Measurements from ENCODE around the gene RPS15A.

Gene RPS15A

DNA sequence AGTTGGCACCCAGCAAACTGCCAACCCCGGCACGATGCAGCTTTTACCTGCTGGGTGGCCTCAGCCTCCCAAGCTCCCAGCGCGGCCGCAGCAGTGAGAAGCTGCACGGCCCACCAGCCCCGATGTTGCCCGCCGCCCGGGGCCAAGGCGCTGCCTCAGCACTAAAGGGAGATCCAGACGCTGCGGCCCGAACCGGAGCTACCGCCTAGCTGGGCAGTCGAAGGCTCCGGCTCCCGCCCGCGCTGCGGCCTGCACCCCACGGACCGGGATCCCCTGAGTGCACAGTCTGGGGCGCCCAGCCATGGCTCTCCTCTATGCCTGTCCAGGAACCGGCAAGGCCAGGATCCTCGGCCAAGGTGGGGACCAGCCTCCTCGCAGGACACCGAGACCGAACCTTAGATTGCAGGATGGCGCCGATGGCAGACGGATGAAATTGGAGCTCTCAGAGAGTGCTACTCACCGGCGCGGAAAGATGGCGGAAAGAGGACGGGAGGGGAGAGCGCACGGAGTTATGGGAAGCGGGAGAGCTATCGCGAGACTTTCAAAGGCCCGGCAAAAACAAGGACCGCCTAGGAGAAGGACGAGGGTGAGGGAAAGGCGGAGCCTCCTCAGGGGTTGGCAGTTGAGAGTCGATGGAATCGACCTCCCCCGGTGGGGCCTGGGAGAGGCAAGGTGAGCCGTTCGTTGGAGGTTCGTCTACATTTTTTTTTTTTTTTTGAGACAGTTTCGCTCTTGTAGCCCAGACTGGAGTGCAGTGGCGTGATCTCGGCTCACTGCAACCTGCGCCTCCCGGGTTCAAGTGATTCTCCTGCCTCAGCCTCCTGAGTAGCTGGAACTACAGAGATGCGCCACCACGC lies at the start of gene RPS15A:
TSS of gene RPS15A (minus strand) at position 485 of the 857 bp plus-strand sequence. CDS start 1,221 bp downstream, outside the sequence.
- DNase-seq (ENCODE audit: low read depth in 1 of 2, low spot score in 1 of 2): peak; percentile 79 to 93

DNA sequence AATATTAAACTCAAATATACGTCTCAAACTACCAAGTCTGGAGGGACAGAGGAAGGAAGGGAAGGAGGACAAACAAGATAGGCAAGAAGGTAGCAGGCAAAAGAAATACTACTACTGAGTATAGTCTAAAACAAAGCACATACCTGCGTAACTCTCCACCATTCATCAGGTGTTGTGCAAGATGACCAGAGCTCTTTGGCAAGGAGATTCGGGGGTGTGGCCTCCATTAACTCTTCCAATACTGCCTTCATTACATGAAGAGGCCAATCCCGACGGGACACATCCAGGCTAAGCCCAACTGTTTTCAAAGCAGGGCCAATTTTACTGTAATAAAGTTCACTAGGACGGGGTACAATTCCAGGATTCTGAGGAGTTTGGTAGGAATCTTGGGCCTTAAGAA lies 49.4 kb upstream of the RPS15A start:
- no peak for DNase-seq (ENCODE audit: low read depth in 1 of 2, low spot score in 1 of 2)

DNA sequence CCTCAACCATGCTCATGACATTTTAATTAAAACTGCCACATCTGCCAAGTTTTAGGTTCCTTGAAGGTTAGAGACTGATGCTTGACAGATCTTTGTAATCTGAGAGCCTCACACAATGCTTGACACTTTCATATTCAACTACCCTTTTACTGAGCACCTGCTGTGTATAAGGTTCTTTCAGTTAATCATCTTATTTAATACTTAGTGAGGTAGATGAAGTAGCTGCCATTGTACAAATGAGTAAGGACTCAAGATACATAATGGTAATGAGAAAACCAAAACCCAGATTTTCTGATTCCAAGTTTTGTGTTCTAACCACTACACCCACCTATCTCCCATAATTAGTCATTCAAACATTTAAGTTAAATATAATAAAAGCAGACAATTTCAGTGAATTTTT lies 46.6 kb upstream of the RPS15A start:
- DNase-seq (ENCODE audit: low read depth in 1 of 2, low spot score in 1 of 2): no peak

DNA sequence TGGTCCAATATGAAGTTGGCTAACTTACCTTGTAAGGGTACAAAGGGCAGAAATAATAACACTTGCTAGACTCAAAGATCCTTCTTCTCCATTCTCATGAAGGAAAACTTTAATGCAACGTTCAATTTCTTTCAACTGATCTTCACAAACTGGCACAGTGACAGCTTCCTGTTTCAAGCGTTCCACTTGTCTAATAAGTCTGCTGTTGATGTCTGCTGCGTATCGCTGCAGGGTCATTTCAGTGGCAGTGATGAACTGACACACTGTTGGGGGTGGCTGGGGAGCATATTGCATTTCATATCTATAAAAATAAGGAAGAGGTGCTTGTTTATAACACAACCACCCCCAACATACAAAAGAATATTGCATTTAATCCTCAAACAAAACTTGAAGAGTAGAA lies 44.7 kb upstream of the RPS15A start:
- DNase-seq (ENCODE audit: low read depth in 1 of 2, low spot score in 1 of 2): no peak

DNA sequence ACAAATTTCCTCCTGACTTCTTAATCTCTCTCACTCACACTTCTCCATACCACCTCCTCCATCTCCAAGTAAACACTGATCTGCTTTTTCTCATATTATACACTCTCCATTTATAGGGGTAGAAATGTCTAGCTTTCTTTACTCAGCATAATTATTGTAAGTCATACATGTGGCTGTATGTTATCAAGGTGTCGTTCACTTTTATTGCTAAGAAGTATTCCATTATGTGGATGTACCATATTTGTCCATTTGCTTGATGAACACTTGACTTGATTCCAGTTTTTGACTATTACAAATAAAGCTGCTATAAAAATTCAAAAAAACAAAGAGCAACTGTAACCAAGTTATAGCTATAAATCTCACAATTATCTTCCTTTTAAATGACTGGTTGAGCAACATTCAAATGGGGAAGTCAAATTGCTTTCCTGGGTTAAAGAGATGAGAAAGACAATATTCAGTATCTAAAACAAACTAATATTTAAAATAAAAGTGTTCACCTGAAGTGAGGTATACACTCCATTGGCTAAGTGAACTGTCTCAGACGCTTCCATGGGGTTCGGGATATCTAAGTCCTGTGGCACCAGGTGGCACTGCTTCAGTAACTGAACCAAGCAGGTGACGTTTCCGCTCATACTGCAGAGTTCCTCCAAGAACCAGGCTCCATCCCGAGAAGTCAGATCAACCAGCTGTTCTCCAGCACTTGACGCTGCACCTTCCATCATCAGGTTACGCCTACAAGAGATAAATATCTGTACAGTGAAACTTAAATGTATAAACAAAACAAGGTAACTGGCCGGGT lies 43.8 kb upstream of the RPS15A start:
- DNase-seq (ENCODE audit: low read depth in 1 of 2, low spot score in 1 of 2): no peak

DNA sequence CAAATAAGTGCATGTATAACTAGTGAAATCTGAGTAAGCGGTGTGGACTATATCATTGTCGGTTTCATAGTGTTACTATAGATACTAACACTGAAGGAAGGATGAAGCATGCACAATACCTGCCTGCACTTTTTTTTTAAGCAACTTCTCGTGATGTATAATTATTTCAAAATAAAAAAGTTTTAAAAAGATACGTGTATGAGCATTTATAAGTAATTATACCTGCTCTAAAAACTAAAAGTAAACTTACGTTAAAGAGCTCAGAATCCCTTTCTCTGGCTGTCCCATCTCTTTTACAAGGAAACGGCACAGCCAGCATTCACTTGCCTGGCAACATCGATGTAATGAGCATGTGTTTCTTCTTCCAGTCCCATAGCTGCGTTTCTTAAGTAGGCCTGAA lies 42.5 kb upstream of the RPS15A start:
- no peak for DNase-seq (ENCODE audit: low read depth in 1 of 2, low spot score in 1 of 2)

DNA sequence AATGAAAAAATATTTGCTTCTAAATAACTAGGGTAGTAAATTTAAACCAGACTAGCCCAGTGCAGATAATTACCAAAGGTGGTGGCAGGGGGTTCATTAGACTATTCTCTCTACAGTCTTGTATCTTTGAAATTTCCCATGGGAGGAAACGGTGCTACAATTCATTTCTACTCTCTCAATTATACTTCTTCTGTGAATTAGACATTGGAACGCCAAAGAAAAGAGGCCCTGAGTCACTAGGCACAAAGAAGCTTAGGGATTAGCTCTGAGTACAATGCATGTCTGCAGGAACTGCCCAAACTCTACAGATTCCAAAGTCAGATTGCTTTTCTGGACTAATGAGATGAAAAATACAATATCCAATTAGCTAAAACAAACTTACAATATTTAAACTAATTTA lies 41.9 kb upstream of the RPS15A start:
- DNase-seq (ENCODE audit: low read depth in 1 of 2, low spot score in 1 of 2): no peak

DNA sequence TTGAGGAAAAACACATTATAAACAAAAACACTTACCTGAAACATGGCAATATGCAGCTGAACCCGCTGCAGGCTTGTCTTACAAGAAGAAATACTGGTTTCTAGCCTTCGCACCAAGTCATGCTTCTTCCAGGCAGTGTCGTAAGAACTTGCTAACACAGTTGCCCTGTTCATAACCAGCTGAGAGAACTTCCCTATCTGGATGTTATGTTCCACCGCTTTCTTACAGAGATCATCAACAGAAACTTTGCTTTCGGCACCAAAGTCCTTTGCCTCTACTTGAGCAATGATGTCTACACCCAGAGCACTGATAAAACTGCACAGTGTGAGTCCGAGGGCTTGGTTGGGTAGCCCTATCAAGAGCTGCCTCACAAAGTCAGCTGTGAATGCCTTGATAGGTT lies 39.1 kb upstream of the RPS15A start:
- no peak for DNase-seq (ENCODE audit: low read depth in 1 of 2, low spot score in 1 of 2)

DNA sequence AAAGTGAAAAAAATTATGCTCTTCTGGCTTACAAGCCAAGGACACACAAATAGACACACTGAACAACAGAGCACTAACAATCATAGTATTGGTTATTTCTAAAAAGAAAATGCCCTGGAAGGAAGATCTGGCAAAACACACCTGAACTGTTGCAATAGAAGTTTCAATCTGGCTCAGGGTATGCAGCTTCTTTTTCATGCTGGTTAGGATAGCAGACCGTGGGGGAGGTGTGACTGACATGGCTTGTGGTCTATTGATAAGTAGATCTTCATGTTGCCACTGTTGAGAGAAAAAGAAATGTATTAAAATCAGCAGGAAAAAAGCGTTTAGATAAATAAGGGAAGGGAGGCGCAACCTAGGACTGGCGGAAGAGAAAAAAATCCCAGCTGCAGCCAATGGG lies 37.8 kb upstream of the RPS15A start:
- no peak for DNase-seq (ENCODE audit: low read depth in 1 of 2, low spot score in 1 of 2)

DNA sequence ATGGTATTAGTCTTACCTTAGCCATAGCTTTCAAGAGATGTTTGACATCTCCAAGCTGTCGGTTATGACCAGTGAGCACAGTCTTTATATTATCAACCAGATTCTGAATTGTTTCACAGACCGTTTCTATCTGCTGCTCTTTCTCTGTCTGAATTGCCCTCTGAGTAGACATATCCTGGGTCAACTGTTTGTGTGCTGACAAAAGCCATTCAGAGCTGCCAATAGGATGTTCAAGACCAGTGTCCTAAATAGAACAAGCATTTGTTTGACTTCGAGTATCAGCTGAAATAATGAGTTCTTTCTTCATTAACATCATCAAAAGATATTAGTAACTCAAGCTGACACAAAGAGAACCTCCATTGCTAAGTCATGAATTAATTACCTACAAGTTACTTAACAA lies 26.2 kb upstream of the RPS15A start:
- DNase-seq (ENCODE audit: low read depth in 1 of 2, low spot score in 1 of 2): no peak

DNA sequence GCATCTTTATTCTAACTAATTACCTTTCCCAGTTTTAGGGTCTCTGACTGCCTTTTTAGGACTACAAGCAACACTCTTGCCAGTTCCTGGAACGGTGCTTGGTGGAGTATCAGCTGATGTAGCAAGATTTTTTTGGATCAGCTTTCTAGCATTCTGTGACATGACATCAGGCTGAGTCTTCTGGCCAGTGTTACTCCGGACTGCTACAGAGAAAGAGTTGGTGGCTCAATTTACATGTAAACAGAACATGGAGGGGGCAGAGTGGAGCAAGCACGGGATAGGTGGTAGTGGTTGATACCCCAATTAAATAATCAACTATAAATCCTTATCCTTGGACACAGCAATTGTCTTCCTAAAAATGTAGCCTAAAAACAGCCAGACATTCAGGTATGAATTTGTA lies 21.8 kb upstream of the RPS15A start:
- DNase-seq (ENCODE audit: low read depth in 1 of 2, low spot score in 1 of 2): no peak

DNA sequence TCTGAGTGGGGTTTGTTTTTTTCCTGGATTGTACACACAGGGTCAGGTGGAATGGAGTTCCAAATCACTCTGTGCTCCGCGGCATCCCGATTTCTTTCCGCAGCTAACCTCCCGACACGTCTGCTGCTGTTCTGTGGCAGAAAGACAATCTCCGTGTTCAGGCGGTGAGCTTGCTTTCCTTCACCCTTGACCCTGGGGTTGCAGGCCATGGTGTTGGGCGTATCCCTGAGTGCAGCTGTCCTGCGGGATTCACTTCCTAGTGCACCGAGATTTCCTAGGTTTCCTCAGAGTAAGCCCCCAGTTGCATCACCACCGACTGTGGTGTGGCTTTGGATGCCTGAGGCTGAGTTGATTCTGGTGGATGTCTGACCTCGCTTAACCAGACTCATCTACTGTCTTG lies 19.0 kb upstream of the RPS15A start:
- DNase-seq (ENCODE audit: low read depth in 1 of 2, low spot score in 1 of 2): no peak

DNA sequence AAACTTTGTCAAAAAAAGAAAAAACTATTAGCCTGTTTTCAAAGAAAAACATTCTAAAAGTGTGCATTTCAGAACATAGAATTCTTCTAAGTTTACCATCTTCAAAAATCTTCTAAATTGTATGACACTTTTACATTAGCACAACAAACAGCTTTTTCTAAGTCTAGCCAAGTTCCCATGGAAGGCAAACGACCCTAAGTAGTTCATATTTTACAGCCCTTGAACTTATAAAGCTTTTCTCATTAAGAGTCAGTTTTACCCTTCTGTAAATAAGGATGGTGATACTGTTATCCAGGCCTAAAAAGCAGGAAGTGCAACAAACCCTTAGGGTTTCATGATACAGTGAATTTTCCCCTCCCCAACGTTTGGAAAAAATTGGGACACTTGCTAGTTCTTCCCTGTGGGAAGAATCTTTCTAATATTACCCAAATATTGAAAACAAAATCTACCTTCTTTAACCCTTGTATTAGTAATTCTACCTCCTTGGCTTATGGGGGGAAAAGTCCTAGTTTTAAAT lies 15.2 kb upstream of the RPS15A start:
- no peak for DNase-seq (ENCODE audit: low read depth in 1 of 2, low spot score in 1 of 2)

DNA sequence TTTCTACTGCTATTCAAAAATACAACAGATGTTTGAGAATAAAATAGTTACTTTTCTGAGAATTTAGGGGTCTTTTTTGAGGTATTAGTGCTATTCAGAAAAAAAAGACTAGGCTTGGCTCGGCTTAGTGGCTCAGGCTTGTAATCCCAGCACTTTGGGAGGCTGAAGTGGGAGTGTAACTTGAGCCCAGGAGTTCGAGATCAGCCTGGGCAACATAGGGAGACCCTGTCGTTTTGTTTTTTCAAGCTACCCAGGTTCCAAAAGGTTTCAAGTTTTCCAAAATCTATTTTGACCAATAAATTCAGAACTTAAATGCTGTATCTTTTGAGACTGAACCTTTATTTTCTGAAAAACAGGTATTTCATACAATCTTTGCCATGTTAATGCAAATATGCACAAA lies 14.4 kb upstream of the RPS15A start:
- no peak for DNase-seq (ENCODE audit: low read depth in 1 of 2, low spot score in 1 of 2)

DNA sequence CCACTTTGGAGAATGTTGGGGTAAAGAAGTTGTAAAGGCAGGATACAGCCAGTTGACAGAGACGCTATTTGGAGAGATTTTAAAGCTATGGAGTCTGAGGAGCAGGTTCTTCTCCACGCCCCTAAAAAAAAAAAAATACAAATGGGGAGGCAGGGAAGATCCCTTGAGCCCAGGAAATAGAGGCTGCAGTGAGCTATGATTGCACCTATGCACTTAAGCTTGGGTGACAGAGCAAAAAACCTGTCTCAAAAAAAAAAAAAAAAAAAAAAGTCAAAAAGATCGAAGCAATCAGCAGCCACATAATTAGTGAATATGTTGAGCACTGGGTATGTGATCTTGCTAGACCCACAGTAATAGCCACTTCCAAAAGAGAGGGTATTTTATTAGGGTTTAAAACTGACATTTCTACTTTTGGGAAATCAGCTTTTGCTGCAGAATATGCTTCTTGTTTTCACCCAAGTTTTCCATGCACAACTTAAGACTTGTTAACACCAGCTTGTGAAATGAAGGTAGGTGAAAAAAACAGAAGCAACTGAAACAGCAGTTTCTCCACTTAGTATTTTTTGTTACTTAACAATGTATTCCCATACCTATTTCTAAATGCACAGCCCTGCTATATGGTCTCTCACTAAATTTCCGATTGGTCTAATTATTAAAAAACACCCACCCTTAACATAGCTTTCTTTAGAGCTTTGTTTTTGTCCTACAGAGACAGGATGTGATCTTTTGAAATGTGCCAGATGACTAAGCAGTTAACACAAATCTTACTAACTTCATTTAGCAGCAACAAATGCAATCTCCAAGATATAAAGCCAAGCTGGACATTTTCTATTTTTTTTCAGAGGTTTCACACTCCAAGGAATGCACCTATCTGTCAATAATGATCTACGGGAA lies 13.7 kb upstream of the RPS15A start:
- DNase-seq (ENCODE audit: low read depth in 1 of 2, low spot score in 1 of 2): no peak

DNA sequence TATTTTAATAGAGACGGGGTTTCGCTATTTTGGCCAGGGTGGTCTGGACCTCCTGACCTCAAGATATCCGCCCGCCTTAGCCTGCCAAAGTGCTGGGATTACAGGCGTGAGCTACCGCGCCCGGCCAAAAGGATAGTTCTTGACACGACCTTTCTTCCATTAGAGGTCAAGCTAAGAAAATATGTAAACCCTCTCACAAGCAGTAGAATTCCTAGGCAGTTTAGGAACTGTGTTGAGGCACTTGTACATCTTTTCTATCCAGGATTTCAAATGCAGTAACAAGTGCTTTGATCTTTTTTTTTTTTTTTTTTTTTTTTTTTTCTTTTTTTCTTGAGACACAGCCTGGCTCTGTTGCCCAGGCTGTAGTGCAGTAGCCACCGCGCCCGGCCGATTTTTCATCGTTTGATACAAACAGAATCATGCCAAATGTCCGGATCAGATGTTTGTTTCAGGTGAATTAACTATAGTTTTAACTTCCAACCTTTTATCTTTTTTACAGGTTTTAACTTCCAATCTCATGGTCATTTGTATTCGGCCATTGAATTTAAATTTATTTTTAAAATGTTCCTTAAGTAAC lies 12.7 kb upstream of the RPS15A start:
- no peak for DNase-seq (ENCODE audit: low read depth in 1 of 2, low spot score in 1 of 2)

DNA sequence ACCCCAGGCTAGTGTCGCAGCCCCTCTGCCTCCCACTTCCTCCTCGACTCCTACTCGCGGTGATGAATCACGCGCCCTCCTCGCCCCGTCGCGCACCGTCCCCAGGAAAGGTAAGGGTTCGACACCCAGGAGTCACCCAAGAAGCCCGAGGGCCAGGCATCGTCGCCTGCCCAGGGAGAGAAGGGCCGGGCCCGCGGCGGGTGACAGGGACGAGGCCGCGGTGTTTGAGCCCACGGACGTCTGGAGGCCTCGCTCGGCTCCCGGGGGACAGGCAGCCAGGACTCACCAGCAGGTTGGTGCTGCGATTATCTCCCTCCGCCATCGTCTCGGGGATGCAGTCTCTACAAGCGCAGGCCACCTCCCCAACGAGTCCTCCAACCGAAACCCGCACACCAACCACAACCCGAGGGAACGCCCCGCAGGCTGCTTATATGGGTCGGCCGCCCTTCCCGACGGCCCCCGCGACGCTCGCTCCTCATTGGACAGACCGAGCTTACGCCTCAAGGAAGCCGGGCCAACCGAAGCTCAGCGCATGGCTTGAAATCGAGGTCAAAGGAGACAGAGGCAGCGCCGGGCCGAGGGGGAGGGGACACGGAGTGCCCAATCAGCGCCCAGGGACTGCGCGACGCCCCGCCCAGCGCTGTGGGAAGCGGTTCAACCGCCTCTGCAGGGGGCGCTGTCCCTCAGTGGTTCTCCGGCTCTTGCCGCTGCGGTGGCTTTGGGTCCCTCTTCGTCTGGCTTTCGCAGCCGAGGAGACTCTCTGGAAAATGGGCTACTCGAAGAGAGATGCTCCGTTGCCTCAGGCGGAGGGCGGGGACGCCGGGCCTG lies 11.2 kb upstream of the RPS15A start, which contains the start of gene ARL6IP1:
TSS of gene ARL6IP1 (minus strand) at position 405 of the 828 bp plus-strand sequence. CDS start at position 322, 83 bp downstream.
- DNase-seq (ENCODE audit: low read depth in 1 of 2, low spot score in 1 of 2): peak; percentile 96 to 97

DNA sequence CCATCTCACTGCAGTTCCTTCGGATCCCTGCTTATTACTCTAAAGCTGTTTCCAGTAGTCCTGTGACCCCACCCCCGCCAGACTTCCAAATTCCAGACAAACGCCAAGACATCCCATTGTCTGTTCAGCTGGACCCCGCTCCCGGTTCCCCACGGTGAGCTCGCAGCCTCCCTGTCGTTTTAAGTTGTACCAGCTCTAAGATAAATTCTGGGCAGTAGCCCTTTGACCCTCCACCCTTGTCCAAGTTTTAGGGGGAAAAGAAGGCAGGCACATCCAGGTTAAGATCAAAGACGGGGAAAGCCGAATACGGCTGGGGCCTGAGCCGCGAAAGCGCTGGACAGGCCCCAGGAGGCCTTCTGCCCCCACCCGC lies 10.6 kb upstream of the RPS15A start:
- no peak for DNase-seq (ENCODE audit: low read depth in 1 of 2, low spot score in 1 of 2)

DNA sequence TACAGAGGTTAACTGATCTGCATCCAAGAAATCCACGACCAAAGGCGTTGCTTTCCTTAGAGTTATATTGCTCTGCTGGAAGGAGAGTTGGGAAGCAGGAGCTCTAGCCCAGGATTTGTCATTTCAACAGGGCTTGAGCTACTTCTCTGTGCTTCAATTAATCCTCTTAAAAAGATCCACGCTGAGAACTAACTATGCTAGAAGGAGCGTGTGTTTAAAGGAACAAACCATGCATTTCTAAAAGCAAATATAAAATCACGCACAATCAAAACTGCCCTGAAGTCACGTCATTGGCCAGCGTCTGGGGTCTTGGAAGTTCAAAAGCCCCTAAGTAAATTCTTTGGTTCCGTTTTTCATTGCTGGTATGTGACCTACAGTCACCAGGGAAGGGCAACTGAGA lies 10.2 kb upstream of the RPS15A start:
- DNase-seq (ENCODE audit: low read depth in 1 of 2, low spot score in 1 of 2): no peak

DNA sequence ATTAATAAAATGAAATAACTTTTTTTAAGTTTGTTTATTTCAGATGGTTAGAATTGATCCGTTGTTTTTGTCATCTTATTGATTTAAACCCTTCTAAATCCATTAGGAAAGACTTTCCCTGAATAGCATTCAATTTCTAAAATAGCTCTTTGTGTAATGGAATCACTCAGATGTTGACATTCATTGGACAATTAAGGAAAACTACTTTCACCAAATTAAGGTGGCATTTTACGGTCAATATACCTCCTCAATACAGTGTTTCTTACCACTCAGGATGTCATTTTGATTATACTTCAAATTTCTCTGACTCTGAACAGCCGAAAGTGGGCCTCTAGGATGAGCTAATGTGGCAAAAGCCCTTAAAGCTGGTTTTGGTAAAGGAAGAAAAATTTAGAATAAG lies 9.4 kb upstream of the RPS15A start:
- no peak for DNase-seq (ENCODE audit: low read depth in 1 of 2, low spot score in 1 of 2)

Measured in activated CD4-positive, alpha-beta T cell treated with anti-CD3 and anti-CD28 coated beads, Interleukin-2, amount 50 U/mL, for 24 hours (primary cell).